ENCODE data around the gene GDF2. TPM values are rescaled to one million over a fixed set of nuclear protein-coding genes. Genes with fewer than 3 reads are reported as not detected.

The GDF2 gene
- total RNA-seq, 1 donor from 2014 or later = not detected

DNA sequence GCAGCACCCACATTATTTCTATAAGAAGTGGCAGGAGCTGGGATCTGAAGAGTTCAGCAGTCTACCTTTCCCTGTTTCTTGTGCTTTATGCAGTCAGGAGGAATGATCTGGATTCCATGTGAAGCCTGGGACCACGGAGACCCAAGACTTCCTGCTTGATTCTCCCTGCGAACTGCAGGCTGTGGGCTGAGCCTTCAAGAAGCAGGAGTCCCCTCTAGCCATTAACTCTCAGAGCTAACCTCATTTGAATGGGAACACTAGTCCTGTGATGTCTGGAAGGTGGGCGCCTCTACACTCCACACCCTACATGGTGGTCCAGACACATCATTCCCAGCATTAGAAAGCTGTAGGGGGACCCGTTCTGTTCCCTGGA, 25.0 kb downstream of the GDF2 start:
- peaks cover 6% of the 10 kb centered on the region for H3K27me3 Mint-ChIP-seq (ENCODE audit: low read depth)
- no peaks in the 10 kb centered on the region for H3K9me3 Mint-ChIP-seq (ENCODE audit: low read depth)
- no peak overlapping the region for H3K27ac Mint-ChIP-seq (ENCODE audit: unreplicated experiment)
- DNase-seq (ENCODE audit: low spot score) = peak; percentile 15
- TF ChIP-seq, protein P1, sequence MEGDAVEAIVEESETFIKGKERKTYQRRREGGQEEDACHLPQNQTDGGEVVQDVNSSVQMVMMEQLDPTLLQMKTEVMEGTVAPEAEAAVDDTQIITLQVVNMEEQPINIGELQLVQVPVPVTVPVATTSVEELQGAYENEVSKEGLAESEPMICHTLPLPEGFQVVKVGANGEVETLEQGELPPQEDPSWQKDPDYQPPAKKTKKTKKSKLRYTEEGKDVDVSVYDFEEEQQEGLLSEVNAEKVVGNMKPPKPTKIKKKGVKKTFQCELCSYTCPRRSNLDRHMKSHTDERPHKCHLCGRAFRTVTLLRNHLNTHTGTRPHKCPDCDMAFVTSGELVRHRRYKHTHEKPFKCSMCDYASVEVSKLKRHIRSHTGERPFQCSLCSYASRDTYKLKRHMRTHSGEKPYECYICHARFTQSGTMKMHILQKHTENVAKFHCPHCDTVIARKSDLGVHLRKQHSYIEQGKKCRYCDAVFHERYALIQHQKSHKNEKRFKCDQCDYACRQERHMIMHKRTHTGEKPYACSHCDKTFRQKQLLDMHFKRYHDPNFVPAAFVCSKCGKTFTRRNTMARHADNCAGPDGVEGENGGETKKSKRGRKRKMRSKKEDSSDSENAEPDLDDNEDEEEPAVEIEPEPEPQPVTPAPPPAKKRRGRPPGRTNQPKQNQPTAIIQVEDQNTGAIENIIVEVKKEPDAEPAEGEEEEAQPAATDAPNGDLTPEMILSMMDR (IDR thresholded peaks at IDR 0.05) = no peak
- H3K4me3 Mint-ChIP-seq (ENCODE audit: unreplicated experiment) = no peak overlapping the region
- no peaks in the 10 kb centered on the region for H3K4me1 Mint-ChIP-seq (ENCODE audit: low read depth)
- H3K36me3 Mint-ChIP-seq (ENCODE audit: low read depth) = no peaks in the 10 kb centered on the region

- Mint-ChIP-seq H3K27ac (ENCODE audit: unreplicated experiment) (no peak within 1 kb of the TSS), H3K27me3 (ENCODE audit: low read depth) (peaks cover 6% of the 10 kb centered on the region), H3K4me1 (ENCODE audit: low read depth) (no peaks in the 10 kb centered on the region), H3K9me3 (ENCODE audit: low read depth) (no peaks in the 10 kb centered on the region), H3K36me3 (ENCODE audit: low read depth) (no peaks in the 10 kb centered on the region), H3K4me3 (ENCODE audit: unreplicated experiment) (no peak within 1 kb of the TSS)
- DNase-seq (ENCODE audit: low spot score) = peak; percentile 49
- TF ChIP-seq, protein P1 (IDR thresholded peaks at IDR 0.05) = no peak
Observed at GRCh38 chr10:47348138-47348651, 25.9 kb downstream of the GDF2 start, which contains the start of gene RBP3. RBP3 (plus strand) TSS chr10:47348363; CDS start chr10:47348485, 122 bp downstream.

DNA sequence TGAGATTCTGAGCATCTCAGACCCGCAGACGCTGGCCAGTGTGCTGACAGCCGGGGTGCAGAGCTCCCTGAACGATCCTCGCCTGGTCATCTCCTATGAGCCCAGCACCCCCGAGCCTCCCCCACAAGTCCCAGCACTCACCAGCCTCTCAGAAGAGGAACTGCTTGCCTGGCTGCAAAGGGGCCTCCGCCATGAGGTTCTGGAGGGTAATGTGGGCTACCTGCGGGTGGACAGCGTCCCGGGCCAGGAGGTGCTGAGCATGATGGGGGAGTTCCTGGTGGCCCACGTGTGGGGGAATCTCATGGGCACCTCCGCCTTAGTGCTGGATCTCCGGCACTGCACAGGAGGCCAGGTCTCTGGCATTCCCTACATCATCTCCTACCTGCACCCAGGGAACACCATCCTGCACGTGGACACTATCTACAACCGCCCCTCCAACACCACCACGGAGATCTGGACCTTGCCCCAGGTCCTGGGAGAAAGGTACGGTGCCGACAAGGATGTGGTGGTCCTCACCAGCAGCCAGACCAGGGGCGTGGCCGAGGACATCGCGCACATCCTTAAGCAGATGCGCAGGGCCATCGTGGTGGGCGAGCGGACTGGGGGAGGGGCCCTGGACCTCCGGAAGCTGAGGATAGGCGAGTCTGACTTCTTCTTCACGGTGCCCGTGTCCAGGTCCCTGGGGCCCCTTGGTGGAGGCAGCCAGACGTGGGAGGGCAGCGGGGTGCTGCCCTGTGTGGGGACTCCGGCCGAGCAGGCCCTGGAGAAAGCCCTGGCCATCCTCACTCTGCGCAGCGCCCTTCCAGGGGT, 26.6 kb downstream of the GDF2 start:
- Mint-ChIP-seq H3K4me1 (ENCODE audit: low read depth) (no peaks in the 10 kb centered on the region), H3K9me3 (ENCODE audit: low read depth) (no peaks in the 10 kb centered on the region)

GRCh38 chr10:47349516-47349915, 27.3 kb downstream of the GDF2 start:
- DNase-seq (ENCODE audit: low spot score) = no peak
- Mint-ChIP-seq H3K27me3 (ENCODE audit: low read depth) (peaks cover 6% of the 10 kb centered on the region), H3K36me3 (ENCODE audit: low read depth) (no peaks in the 10 kb centered on the region), H3K9me3 (ENCODE audit: low read depth) (no peaks in the 10 kb centered on the region), H3K4me1 (ENCODE audit: low read depth) (no peaks in the 10 kb centered on the region), H3K4me3 (ENCODE audit: unreplicated experiment) (no peak overlapping the region), H3K27ac (ENCODE audit: unreplicated experiment) (no peak overlapping the region)
- TF ChIP-seq, protein P1 (IDR thresholded peaks at IDR 0.05) = no peak

More for the DNA sequence above, 26.6 kb downstream of the GDF2 start:
- peak; percentile 81 for DNase-seq (ENCODE audit: low spot score)
- H3K4me3 Mint-ChIP-seq (ENCODE audit: unreplicated experiment) = no peak overlapping the region
- TF ChIP-seq, protein P1 (IDR thresholded peaks at IDR 0.05) = no peak
- peaks cover 6% of the 10 kb centered on the region for H3K27me3 Mint-ChIP-seq (ENCODE audit: low read depth)
- no peak overlapping the region for H3K27ac Mint-ChIP-seq (ENCODE audit: unreplicated experiment)
- no peaks in the 10 kb centered on the region for H3K36me3 Mint-ChIP-seq (ENCODE audit: low read depth)

DNA sequence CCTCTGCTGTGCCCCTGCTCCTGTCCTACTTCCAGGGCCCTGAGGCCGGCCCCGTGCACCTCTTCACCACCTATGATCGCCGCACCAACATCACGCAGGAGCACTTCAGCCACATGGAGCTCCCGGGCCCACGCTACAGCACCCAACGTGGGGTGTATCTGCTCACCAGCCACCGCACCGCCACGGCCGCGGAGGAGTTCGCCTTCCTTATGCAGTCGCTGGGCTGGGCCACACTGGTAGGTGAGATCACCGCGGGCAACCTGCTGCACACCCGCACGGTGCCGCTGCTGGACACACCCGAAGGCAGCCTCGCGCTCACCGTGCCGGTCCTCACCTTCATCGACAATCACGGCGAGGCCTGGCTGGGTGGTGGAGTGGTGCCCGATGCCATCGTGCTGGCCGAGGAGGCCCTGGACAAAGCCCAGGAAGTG, 27.7 kb downstream of the GDF2 start:
- Mint-ChIP-seq H3K4me3 (ENCODE audit: unreplicated experiment) (no peak overlapping the region), H3K9me3 (ENCODE audit: low read depth) (no peaks in the 10 kb centered on the region), H3K27ac (ENCODE audit: unreplicated experiment) (no peak overlapping the region), H3K27me3 (ENCODE audit: low read depth) (peaks cover 6% of the 10 kb centered on the region), H3K4me1 (ENCODE audit: low read depth) (no peaks in the 10 kb centered on the region), H3K36me3 (ENCODE audit: low read depth) (no peaks in the 10 kb centered on the region)
- peak; percentile 94 for DNase-seq (ENCODE audit: low spot score)
- TF ChIP-seq, protein P1 (IDR thresholded peaks at IDR 0.05) = no peak
